HCT116 (cell line): ENCODE results near the gene DCAF5.

Experiments
- EGR1 ChIP-seq: IDR thresholded peaks from 2 replicates; pipeline ENCODE4 v1.6.1; 2012; ENCODE audit warnings: low read depth
- EZH2 ChIP-seq: fragments of 200-600 bp; sonication (generic); IDR thresholded peaks from 2 replicates; pipeline ENCODE4 v1.6.1; 2017; ENCODE audit warnings: antibody characterized with exemption, mixed run types
- JUND ChIP-seq: IDR thresholded peaks from 2 replicates; pipeline ENCODE4 v1.6.1; 2012
- POLR2AphosphoS5 ChIP-seq: IDR thresholded peaks from 2 replicates; pipeline ENCODE4 v1.6.1; 2011; ENCODE audit warnings: mild to moderate bottlenecking, low read depth, low read length, moderate library complexity
- ZFX ChIP-seq: fragments of 450-650 bp; IDR thresholded peaks from 2 replicates; pipeline ENCODE4 v1.6.1; 2017
- TF ChIP-seq, protein P1 (sequence below), 3 experiments: fragments of 200-600 bp in 1 of 3; sonication (generic) in 1 of 3; IDR thresholded peaks in 2 of 3; conservative IDR thresholded peaks in 1 of 3; 2 replicates each; pipeline ENCODE4 v1.5.1; 2012 to 2017; ENCODE audit warnings: low read depth in 2 of 3, low read length in 2 of 3, antibody characterized with exemption in 1 of 3, borderline replicate concordance in 1 of 3, control low read depth in 1 of 3, mild to moderate bottlenecking in 1 of 3, mixed read lengths in 1 of 3, mixed run types in 1 of 3, moderate library complexity in 1 of 3; ENCODE audit not compliant: insufficient read depth in 1 of 3
- TF ChIP-seq, protein P2 (sequence below): IDR thresholded peaks from 2 replicates; pipeline ENCODE4 v1.6.1; 2012; ENCODE audit warnings: low read depth

DNA sequence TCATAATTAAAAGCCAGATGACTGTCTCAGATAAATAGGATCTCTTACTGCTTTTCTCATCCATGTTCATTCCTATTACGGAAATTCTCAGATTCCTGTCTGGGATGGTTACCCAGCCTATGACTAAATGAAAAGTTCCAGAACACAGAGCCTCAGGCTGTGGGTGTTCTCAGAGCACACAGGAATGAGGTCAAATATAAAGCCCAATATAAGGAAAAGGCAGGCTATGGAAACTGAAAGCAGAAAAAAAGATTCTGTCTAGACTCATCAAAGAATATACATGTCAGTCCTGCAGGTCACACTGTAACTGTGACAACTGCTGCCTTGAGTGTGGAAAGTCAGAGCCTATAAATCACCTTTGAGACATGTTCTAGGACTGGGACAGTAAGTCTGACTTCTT is 64.3 kb downstream of the DCAF5 start:
- TF ChIP-seq, protein P1, sequence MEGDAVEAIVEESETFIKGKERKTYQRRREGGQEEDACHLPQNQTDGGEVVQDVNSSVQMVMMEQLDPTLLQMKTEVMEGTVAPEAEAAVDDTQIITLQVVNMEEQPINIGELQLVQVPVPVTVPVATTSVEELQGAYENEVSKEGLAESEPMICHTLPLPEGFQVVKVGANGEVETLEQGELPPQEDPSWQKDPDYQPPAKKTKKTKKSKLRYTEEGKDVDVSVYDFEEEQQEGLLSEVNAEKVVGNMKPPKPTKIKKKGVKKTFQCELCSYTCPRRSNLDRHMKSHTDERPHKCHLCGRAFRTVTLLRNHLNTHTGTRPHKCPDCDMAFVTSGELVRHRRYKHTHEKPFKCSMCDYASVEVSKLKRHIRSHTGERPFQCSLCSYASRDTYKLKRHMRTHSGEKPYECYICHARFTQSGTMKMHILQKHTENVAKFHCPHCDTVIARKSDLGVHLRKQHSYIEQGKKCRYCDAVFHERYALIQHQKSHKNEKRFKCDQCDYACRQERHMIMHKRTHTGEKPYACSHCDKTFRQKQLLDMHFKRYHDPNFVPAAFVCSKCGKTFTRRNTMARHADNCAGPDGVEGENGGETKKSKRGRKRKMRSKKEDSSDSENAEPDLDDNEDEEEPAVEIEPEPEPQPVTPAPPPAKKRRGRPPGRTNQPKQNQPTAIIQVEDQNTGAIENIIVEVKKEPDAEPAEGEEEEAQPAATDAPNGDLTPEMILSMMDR (IDR thresholded peaks at IDR 0.05 in 2 of 3, conservative IDR thresholded peaks at IDR 0.05 in 1 of 3; ENCODE audit: borderline replicate concordance in 1 of 3, insufficient read depth in 1 of 3, low read depth in 2 of 3, low read length in 2 of 3): no peak
- TF ChIP-seq POLR2AphosphoS5 (no peak), ZFX (no peak), EZH2 (no peak), EGR1 (no peak), JUND (no peak)
- TF ChIP-seq, protein P2, sequence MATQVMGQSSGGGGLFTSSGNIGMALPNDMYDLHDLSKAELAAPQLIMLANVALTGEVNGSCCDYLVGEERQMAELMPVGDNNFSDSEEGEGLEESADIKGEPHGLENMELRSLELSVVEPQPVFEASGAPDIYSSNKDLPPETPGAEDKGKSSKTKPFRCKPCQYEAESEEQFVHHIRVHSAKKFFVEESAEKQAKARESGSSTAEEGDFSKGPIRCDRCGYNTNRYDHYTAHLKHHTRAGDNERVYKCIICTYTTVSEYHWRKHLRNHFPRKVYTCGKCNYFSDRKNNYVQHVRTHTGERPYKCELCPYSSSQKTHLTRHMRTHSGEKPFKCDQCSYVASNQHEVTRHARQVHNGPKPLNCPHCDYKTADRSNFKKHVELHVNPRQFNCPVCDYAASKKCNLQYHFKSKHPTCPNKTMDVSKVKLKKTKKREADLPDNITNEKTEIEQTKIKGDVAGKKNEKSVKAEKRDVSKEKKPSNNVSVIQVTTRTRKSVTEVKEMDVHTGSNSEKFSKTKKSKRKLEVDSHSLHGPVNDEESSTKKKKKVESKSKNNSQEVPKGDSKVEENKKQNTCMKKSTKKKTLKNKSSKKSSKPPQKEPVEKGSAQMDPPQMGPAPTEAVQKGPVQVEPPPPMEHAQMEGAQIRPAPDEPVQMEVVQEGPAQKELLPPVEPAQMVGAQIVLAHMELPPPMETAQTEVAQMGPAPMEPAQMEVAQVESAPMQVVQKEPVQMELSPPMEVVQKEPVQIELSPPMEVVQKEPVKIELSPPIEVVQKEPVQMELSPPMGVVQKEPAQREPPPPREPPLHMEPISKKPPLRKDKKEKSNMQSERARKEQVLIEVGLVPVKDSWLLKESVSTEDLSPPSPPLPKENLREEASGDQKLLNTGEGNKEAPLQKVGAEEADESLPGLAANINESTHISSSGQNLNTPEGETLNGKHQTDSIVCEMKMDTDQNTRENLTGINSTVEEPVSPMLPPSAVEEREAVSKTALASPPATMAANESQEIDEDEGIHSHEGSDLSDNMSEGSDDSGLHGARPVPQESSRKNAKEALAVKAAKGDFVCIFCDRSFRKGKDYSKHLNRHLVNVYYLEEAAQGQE: no peak
